HG03139 (cell line): ENCODE measurements around the gene KLHL29.
"Not testable (repeated sequence)": the region's sequence is repeated elsewhere in the genome, so short reads cannot be mapped to it uniquely, and the experiment has no call there.

ENCODE experiments used
- ATAC-seq: cut with Tn5 transposase; IDR thresholded peaks from one replicate; pipeline ENCODE4 v1.9.1; 2021; ENCODE audit not compliant: unreplicated experiment

KLHL29 gene

GRCh38 chr2:23391237-23391736 lies 6.3 kb downstream of the KLHL29 start:
- ATAC-seq = not testable (repeated sequence)

- ATAC-seq = no peak
Measured at GRCh38 chr2:23393722-23394121, 8.7 kb downstream of the KLHL29 start.

GRCh38 chr2:23394700-23395099 lies 9.7 kb downstream of the KLHL29 start:
- ATAC-seq = no peak

GRCh38 chr2:23397478-23397877 lies 12.5 kb downstream of the KLHL29 start:
- ATAC-seq = no peak

GRCh38 chr2:23399674-23400261 lies 14.8 kb downstream of the KLHL29 start:
- ATAC-seq = peak; percentile 45

GRCh38 chr2:23400703-23401102 lies 15.7 kb downstream of the KLHL29 start:
- no peak for ATAC-seq

GRCh38 chr2:23401427-23402204 lies 16.6 kb downstream of the KLHL29 start:
- ATAC-seq = no peak

GRCh38 chr2:23402205-23402740 lies 17.3 kb downstream of the KLHL29 start:
- no peak for ATAC-seq

- ATAC-seq = peak; percentile 79
Measured at GRCh38 chr2:23404426-23404825, 19.4 kb downstream of the KLHL29 start.

GRCh38 chr2:23409248-23409647 lies 24.3 kb downstream of the KLHL29 start:
- ATAC-seq = no peak

GRCh38 chr2:23410596-23410995 lies 25.6 kb downstream of the KLHL29 start:
- no peak for ATAC-seq

GRCh38 chr2:23411752-23412431 lies 26.9 kb downstream of the KLHL29 start:
- ATAC-seq = no peak

GRCh38 chr2:23412556-23413155 lies 27.7 kb downstream of the KLHL29 start:
- ATAC-seq = no peak

GRCh38 chr2:23413641-23414040 lies 28.7 kb downstream of the KLHL29 start:
- ATAC-seq = no peak

GRCh38 chr2:23414106-23414505 lies 29.1 kb downstream of the KLHL29 start:
- no peak for ATAC-seq

GRCh38 chr2:23414871-23415270 lies 29.9 kb downstream of the KLHL29 start:
- ATAC-seq = no peak

- ATAC-seq = no peak
Measured at GRCh38 chr2:23417310-23417709, 32.3 kb downstream of the KLHL29 start.

GRCh38 chr2:23418056-23418455 lies 33.1 kb downstream of the KLHL29 start:
- ATAC-seq = no peak

GRCh38 chr2:23418461-23418911 lies 33.5 kb downstream of the KLHL29 start:
- ATAC-seq = no peak

- ATAC-seq = no peak
Measured at GRCh38 chr2:23419171-23420090, 34.5 kb downstream of the KLHL29 start.
